Hematopoietic multipotent progenitor cell treated with erythropoietin and hydrocortisone succinate and interleukin-3 and kit ligand, for 15 days (in vitro differentiated cells): ENCODE data around the gene FABP2.
A peak's percentile ranks its signal among the peaks of the same experiment; 100 is the strongest.
"Not testable (repeated sequence)": the region's sequence is repeated elsewhere in the genome, so short reads cannot be mapped to it uniquely, and the experiment has no call there.

Experiments used
- DNase-seq: peaks from one replicate; pipeline ENCODE4 v3.0.0-alpha.2; 2015; ENCODE audit warnings: low spot score

Gene FABP2

GRCh38 chr4:119310826-119311225, 11.1 kb downstream of the FABP2 start:
- no peak for DNase-seq

- DNase-seq, result no peak
These were observed 14.3 kb downstream of the FABP2 start for GRCh38 chr4:119307606-119308005.

GRCh38 chr4:119304431-119304830, 17.5 kb downstream of the FABP2 start:
- DNase-seq, result no peak

- DNase-seq, result no peak
These were observed 18.2 kb downstream of the FABP2 start for GRCh38 chr4:119303587-119304305.

- DNase-seq, result no peak
These were observed 19.7 kb downstream of the FABP2 start for GRCh38 chr4:119302073-119302832.

- DNase-seq, result peak; percentile 82
These were observed 21.6 kb downstream of the FABP2 start for GRCh38 chr4:119300101-119300978.

GRCh38 chr4:119299741-119300100, 22.2 kb downstream of the FABP2 start:
- DNase-seq, result peak; percentile 47

- DNase-seq, result peak; percentile 7
These were observed 22.7 kb downstream of the FABP2 start for GRCh38 chr4:119299260-119299671.

GRCh38 chr4:119297795-119298194, 24.1 kb downstream of the FABP2 start:
- no peak for DNase-seq

GRCh38 chr4:119296356-119296755, 25.6 kb downstream of the FABP2 start:
- no peak for DNase-seq

GRCh38 chr4:119290598-119290997, 31.3 kb downstream of the FABP2 start:
- DNase-seq, result no peak

GRCh38 chr4:119289313-119289712, 32.6 kb downstream of the FABP2 start:
- DNase-seq, result no peak

- DNase-seq, result peak; percentile 60
These were observed 35.4 kb downstream of the FABP2 start for GRCh38 chr4:119286377-119287002.

- DNase-seq, result peak; percentile 19
These were observed 36.8 kb downstream of the FABP2 start for GRCh38 chr4:119284876-119285780.

GRCh38 chr4:119281393-119281792, 40.5 kb downstream of the FABP2 start:
- DNase-seq, result no peak

- not testable (repeated sequence) for DNase-seq
These were observed 42.0 kb downstream of the FABP2 start for GRCh38 chr4:119279945-119280344.

- not testable (repeated sequence) for DNase-seq
These were observed 42.4 kb downstream of the FABP2 start for GRCh38 chr4:119279541-119279940.

GRCh38 chr4:119271361-119272085, 50.4 kb downstream of the FABP2 start:
- DNase-seq, result no peak

- no peak for DNase-seq
These were observed 53.5 kb downstream of the FABP2 start for GRCh38 chr4:119268466-119268865.
